GM23338 (cell line): ENCODE results near the gene TM4SF5. TPM values are rescaled to one million over a fixed set of nuclear protein-coding genes. Genes with fewer than 3 reads are reported as not detected.

Experiments used
- EZH2phosphoT487 ChIP-seq: fragments of 200-600 bp; sonication (generic); IDR thresholded peaks from one replicate; pipeline ENCODE4 v1.8.1; 2018; ENCODE audit warnings: antibody characterized with exemption; ENCODE audit not compliant: unreplicated experiment
- JUNB ChIP-seq: IDR thresholded peaks from one replicate; pipeline ENCODE4 v1.6.1; 2016; ENCODE audit warnings: antibody characterized with exemption; ENCODE audit not compliant: unreplicated experiment
- NANOG ChIP-seq: IDR thresholded peaks from 2 replicates; pipeline ENCODE4 v1.6.1; 2016; ENCODE audit warnings: antibody characterized with exemption, borderline replicate concordance
- polyA plus RNA-seq: library from polyadenylated mRNA; unstranded; fragments of >200 nt; fragmentation: Nextera tagmentation; extraction: Ambion mirVana; gene quantifications from 2 replicates; pipeline ENCODE4 v1.2.1, GENCODE V29; 2016
- total RNA-seq: library from RNA; depleted of rRNA; stranded (reverse); fragments of >200 nt; shearing (Covaris generic); gene quantifications from 2 replicates; pipeline ENCODE4 v1.2.3, GENCODE V29; 2014
- TF ChIP-seq, protein P1 (sequence below): fragments of 250-450 bp; sonication (Bioruptor Pico); IDR thresholded peaks from 2 replicates; pipeline ENCODE4 v1.5.0; 2020; ENCODE audit warnings: mild to moderate bottlenecking, moderate library complexity
- TF ChIP-seq, protein P2 (sequence below), 2 experiments: fragments of 200-600 bp in 1 of 2; sonication (generic) in 1 of 2; conservative IDR thresholded peaks; 2 replicates each; pipeline versions ENCODE4 v1.5.1 to v1.6.1; 2016 to 2017; ENCODE audit warnings: antibody characterized with exemption in 2 of 2, low read depth in 2 of 2, mild to moderate bottlenecking in 2 of 2, moderate library complexity in 1 of 2
- TF ChIP-seq, protein P3 (sequence below): IDR thresholded peaks from one replicate; pipeline ENCODE4 v1.6.1; 2018; ENCODE audit warnings: antibody characterized with exemption; ENCODE audit not compliant: unreplicated experiment

Gene TM4SF5
- total and polyA plus RNA-seq, 2 experiments from 2014 or later = not detected

DNA sequence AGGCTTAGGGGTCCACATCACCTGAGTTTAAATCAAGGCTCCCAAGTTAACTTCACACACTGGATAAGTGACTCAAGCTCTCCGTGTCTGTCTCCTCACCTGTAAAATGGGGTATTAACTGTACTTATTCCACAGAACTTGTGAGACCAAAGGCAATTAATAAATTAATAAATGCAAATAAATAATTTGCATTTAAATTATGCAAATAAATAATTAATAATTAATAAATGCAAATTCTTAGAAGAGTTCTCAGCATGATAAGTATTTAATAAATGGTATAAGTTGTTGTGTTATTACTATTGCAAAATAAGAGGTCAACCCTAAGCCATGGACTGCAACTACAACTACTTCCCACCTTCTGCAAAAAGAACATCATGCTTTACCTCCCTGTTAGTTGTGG lies 18.3 kb upstream of the TM4SF5 start (continued):
- TF ChIP-seq, protein P1, sequence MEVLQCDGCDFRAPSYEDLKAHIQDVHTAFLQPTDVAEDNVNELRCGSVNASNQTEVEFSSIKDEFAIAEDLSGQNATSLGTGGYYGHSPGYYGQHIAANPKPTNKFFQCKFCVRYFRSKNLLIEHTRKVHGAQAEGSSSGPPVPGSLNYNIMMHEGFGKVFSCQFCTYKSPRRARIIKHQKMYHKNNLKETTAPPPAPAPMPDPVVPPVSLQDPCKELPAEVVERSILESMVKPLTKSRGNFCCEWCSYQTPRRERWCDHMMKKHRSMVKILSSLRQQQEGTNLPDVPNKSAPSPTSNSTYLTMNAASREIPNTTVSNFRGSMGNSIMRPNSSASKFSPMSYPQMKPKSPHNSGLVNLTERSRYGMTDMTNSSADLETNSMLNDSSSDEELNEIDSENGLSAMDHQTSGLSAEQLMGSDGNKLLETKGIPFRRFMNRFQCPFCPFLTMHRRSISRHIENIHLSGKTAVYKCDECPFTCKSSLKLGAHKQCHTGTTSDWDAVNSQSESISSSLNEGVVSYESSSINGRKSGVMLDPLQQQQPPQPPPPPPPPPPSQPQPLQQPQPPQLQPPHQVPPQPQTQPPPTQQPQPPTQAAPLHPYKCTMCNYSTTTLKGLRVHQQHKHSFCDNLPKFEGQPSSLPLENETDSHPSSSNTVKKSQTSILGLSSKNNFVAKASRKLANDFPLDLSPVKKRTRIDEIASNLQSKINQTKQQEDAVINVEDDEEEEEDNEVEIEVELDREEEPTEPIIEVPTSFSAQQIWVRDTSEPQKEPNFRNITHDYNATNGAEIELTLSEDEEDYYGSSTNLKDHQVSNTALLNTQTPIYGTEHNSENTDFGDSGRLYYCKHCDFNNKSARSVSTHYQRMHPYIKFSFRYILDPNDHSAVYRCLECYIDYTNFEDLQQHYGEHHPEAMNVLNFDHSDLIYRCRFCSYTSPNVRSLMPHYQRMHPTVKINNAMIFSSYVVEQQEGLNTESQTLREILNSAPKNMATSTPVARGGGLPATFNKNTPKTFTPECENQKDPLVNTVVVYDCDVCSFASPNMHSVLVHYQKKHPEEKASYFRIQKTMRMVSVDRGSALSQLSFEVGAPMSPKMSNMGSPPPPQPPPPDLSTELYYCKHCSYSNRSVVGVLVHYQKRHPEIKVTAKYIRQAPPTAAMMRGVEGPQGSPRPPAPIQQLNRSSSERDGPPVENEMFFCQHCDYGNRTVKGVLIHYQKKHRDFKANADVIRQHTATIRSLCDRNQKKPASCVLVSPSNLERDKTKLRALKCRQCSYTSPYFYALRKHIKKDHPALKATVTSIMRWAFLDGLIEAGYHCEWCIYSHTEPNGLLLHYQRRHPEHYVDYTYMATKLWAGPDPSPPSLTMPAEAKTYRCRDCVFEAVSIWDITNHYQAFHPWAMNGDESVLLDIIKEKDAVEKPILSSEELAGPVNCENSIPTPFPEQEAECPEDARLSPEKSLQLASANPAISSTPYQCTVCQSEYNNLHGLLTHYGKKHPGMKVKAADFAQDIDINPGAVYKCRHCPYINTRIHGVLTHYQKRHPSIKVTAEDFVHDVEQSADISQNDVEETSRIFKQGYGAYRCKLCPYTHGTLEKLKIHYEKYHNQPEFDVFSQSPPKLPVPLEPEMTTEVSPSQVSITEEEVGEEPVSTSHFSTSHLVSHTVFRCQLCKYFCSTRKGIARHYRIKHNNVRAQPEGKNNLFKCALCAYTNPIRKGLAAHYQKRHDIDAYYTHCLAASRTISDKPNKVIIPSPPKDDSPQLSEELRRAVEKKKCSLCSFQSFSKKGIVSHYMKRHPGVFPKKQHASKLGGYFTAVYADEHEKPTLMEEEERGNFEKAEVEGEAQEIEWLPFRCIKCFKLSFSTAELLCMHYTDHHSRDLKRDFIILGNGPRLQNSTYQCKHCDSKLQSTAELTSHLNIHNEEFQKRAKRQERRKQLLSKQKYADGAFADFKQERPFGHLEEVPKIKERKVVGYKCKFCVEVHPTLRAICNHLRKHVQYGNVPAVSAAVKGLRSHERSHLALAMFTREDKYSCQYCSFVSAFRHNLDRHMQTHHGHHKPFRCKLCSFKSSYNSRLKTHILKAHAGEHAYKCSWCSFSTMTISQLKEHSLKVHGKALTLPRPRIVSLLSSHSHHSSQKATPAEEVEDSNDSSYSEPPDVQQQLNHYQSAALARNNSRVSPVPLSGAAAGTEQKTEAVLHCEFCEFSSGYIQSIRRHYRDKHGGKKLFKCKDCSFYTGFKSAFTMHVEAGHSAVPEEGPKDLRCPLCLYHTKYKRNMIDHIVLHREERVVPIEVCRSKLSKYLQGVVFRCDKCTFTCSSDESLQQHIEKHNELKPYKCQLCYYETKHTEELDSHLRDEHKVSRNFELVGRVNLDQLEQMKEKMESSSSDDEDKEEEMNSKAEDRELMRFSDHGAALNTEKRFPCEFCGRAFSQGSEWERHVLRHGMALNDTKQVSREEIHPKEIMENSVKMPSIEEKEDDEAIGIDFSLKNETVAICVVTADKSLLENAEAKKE (CRISPR knock-in tag) = no peak
- no peak for TF ChIP-seq JUNB
- TF ChIP-seq, protein P2, sequence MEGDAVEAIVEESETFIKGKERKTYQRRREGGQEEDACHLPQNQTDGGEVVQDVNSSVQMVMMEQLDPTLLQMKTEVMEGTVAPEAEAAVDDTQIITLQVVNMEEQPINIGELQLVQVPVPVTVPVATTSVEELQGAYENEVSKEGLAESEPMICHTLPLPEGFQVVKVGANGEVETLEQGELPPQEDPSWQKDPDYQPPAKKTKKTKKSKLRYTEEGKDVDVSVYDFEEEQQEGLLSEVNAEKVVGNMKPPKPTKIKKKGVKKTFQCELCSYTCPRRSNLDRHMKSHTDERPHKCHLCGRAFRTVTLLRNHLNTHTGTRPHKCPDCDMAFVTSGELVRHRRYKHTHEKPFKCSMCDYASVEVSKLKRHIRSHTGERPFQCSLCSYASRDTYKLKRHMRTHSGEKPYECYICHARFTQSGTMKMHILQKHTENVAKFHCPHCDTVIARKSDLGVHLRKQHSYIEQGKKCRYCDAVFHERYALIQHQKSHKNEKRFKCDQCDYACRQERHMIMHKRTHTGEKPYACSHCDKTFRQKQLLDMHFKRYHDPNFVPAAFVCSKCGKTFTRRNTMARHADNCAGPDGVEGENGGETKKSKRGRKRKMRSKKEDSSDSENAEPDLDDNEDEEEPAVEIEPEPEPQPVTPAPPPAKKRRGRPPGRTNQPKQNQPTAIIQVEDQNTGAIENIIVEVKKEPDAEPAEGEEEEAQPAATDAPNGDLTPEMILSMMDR (conservative IDR thresholded peaks at IDR 0.05; ENCODE audit: low read depth in 2 of 2) = no peak
- no peak for TF ChIP-seq NANOG
- no peak for TF ChIP-seq EZH2phosphoT487
- TF ChIP-seq, protein P3, sequence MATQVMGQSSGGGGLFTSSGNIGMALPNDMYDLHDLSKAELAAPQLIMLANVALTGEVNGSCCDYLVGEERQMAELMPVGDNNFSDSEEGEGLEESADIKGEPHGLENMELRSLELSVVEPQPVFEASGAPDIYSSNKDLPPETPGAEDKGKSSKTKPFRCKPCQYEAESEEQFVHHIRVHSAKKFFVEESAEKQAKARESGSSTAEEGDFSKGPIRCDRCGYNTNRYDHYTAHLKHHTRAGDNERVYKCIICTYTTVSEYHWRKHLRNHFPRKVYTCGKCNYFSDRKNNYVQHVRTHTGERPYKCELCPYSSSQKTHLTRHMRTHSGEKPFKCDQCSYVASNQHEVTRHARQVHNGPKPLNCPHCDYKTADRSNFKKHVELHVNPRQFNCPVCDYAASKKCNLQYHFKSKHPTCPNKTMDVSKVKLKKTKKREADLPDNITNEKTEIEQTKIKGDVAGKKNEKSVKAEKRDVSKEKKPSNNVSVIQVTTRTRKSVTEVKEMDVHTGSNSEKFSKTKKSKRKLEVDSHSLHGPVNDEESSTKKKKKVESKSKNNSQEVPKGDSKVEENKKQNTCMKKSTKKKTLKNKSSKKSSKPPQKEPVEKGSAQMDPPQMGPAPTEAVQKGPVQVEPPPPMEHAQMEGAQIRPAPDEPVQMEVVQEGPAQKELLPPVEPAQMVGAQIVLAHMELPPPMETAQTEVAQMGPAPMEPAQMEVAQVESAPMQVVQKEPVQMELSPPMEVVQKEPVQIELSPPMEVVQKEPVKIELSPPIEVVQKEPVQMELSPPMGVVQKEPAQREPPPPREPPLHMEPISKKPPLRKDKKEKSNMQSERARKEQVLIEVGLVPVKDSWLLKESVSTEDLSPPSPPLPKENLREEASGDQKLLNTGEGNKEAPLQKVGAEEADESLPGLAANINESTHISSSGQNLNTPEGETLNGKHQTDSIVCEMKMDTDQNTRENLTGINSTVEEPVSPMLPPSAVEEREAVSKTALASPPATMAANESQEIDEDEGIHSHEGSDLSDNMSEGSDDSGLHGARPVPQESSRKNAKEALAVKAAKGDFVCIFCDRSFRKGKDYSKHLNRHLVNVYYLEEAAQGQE = no peak
